Stimulated activated CD4-positive, alpha-beta T cell treated with anti-CD3 and anti-CD28 coated beads, TNF-alpha, amount 100 ng/mL, for 24 hours (primary cell): ENCODE data around the gene SNX27.

Source experiments
- DNase-seq, 3 experiments: peaks; one replicate each; pipeline ENCODE4 v3.0.0-alpha.2; 2020; ENCODE audit warnings: low read depth in 3 of 3

SNX27 gene

DNA sequence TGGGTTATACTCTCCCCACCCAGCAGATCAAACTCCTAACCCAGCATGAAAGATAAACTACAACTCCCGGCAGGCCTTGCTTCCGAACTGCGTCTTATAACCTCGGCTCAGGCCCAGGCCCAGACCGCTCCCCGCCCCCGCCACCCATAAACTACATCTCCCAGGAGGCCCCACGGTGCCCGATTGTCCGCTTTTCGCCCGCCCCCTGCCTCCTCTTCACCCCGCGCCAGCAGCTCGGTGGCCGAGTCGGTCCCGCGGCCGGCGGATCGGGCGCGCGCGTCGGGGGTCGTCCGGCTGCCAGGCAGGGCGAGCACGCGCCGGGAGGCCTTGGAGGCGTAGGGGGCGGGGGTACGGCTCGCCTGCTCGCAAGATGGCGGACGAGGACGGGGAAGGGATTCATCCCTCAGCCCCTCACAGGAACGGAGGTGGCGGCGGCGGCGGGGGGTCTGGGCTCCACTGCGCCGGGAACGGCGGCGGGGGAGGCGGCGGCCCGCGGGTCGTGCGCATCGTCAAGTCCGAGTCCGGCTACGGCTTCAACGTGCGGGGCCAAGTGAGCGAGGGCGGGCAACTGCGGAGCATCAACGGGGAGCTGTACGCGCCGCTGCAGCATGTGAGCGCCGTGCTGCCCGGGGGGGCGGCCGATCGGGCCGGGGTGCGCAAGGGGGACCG is at the start of gene SNX27:
TSS of gene SNX27 (plus strand) at position 219 of the 669 bp plus-strand sequence. CDS start at position 371, 152 bp downstream.
- peak; percentile 70 to 87 (median 85) for DNase-seq

DNA sequence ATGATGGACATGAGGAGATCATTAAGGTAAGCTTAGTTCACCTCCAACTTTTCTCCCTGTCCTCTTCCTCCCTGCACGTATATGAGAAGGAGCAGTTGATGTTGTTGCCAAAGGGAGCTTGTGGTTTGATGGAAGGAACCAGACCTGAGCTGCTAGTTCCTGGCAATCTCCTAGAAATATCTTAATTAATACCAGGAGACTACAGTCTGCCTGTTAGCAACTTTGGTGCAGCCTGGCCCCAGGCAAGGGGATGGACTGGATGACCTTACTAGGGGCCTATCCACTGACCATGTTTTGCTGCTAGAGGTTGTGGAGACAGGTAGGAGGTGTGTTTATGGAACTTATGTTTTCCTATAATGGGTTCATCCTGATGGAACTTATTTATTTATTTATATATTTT is 49.2 kb upstream of the SNX27 start:
- no peak for DNase-seq

GRCh38 chr1:151563376-151563775 is 48.5 kb upstream of the SNX27 start:
- no peak for DNase-seq

DNA sequence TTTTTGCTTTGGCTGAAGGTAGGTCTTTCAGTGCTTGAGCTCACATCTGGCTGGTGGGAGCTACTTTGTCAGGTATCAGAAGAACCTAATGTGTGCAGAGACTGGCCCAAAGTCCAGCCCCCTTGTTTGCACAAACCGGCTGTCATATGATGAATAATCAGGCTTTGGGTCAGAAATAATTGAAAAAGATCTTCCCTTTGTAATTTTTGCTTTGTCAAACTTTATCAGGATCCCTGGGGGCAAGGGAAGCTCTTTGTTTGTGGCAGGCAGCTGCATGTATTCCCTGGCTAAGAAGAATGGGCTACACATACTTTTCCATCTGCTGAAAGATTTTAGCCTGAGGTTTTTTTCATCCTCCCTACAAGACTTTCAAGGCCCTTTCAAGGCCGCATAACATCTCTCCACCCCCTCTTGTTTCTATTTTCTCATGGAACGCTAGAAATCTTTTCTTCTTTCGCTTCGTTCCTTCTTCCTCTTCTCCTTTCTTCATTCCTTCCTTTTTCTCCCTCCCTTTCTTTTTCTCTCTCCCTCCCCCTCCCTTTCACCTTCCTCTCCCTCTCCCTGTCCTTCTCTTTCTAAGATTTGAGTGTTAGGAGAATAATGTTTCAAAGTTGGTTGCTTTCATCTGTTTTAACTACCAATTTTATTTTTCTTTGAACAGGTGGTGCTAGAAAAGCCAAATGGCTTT is 46.2 kb upstream of the SNX27 start:
- DNase-seq, result no peak

- DNase-seq, result no peak
Observed at GRCh38 chr1:151568626-151569088, 43.2 kb upstream of the SNX27 start.

GRCh38 chr1:151570819-151571218 is 41.0 kb upstream of the SNX27 start:
- DNase-seq, result no peak

GRCh38 chr1:151574575-151575529 is 37.0 kb upstream of the SNX27 start:
- peak in 1 of 3 experiments; percentile 14 for DNase-seq

DNA sequence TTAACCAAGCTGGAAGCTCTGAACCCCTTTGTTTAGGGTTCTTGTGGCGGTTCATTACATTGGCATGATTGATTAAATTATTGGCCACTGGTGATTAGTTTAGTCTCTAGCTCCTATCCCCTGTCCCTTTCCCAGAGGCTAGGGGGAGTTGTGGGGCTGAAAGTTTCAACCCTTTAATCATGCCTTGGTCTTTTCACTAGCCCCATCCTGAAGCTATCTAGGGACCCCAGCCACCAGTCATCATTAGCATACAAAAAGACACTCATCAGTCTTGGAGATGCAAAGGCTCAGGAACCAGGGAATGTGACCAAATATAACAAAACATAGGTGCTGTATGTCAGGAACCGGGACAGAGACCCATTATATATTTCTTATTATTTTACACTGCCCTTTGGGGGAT is 34.7 kb upstream of the SNX27 start:
- no peak for DNase-seq

GRCh38 chr1:151578941-151579340 is 32.9 kb upstream of the SNX27 start:
- DNase-seq, result no peak

DNA sequence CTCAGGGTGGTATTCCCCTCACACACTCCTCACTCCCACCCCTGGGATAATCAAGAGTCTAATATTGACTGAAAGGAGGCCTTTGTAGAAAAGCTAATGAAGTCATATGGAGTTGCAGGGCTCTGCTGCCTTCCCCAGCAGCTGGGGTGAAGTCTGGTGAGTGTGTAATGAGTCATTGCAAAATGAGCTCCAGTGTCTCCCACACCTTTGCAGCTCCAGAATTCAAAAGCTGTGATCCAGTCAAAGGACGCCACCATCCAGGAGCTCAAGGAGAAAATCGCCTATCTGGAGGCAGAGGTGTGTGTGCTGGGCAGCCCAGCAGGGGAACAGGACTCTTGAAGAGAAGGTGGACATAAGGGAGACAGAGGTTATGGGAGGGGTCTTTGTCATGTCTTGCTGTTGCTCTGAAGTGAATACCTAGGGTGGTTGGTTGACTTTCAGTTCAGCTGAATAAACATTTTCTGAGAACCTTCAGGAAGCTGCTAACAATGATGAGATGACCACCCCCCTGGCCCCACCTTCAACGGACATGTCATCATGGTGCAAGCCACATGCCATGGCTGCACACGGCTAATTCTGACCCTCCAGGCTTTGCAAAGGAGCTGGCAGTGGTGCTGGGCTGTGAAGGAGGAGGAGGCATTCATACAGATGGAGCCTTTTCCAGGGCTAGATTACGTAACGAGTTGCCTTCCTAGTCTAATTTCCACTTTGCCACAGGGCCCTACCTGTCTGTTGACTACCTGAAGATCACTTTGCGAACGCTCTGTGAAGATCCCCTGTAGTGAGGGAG is 32.2 kb upstream of the SNX27 start:
- DNase-seq, result no peak

GRCh38 chr1:151581451-151581850 is 30.4 kb upstream of the SNX27 start:
- DNase-seq, result no peak

DNA sequence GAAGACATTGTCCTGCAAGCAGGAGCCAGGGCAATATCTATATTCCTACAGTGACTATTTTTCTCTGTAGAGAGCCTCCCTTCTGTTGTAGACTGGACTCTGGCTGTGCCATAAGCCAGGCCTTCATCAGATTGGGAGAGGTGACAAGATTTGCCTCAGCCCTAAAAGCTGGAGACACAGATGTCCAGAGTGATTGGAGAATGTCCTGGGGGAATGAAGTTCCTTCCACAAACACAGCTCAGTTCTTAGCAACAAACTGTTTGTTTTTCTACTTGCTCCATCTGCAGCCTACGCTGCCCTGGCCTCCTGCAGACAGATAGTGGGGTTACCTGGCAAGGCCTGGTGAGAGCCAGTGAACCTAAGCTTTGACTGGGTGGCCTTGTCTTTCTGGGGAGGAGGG is 29.9 kb upstream of the SNX27 start:
- no peak for DNase-seq

DNA sequence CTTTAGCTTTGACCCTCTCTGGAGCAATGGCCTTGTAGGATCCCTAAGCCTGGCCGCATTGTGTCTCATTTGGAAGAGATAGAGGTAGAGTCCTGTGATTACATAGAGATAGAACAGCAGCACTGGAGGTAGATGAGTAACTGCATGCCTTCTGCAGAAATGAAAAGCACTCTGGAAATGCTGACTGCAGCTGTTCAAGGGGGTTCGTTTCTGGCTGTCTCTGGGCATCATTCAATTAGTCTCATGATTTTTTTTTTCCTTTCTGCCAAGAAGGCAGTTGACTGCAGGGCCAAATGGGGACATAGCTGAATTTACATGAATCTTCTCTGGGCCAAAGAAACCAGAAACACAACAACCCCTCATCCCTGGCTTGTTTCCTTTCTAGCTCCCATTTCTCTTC is 28.1 kb upstream of the SNX27 start:
- DNase-seq, result no peak

DNA sequence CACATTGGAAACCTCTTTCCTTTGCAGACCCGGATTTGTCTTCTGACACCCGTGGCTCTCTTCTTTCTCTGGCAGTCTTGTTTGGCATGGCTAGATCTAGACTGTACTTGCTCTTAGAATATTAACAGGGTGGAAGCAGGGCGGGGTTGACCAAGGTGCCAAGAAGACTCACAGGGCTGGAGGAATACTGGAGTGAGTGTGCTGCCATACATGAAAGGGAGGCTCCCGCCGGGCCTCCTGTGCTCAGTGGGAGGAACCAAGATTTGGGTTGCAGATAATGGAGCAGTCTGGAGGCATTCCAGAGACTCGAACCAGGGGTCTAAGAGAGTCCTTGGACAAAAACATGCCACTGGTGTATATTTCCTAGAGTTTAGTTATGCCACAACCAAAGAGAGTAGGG is 27.6 kb upstream of the SNX27 start:
- DNase-seq, result no peak

DNA sequence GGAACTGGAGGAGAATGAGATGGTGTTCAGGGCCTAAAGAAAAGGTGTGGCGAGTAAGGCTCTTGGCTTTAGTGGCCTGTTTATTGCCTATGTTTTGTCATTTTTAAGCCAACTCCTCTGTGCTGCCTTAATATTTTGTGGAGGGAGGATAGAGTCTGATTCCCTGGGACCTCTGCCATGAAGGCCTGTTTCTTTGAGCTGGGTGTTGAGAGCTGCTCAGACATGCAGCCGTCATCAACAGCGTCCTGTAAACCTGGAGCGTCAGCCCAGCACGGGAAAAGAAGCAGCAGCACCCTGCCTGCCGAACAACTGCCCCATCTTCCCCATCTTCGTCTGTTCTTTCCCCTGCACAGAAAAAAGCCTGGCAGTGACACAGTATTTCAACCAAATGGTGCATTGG is 27.1 kb upstream of the SNX27 start:
- DNase-seq, result no peak

- no peak for DNase-seq
Observed at GRCh38 chr1:151585622-151586021, 26.2 kb upstream of the SNX27 start.

GRCh38 chr1:151590961-151591360 is 20.9 kb upstream of the SNX27 start:
- DNase-seq, result no peak

GRCh38 chr1:151593730-151594129 is 18.1 kb upstream of the SNX27 start:
- no peak for DNase-seq

DNA sequence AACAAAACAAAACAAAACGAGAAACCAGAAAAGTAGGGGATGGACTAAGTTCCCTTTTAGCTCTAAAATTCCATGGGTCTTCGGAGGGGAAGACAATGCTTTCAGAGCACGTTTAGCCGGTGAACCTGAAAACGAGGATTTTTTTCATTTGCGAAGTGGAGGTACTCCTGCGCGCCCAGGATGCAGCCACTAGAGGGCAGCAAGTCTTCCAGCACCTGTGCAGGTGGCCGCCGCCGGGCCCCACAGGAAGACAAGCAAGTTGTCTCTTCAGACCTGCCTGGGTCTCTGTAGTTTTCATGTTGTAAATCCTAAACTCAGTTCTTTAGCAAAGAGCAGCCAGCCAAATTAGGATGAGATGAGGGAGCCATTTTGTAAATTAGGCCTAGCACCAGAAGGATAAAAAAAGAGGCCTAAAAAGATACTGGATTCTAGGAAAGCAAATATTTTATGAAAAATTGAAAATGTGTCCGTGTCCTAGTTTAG is 17.7 kb upstream of the SNX27 start:
- DNase-seq, result peak; percentile 65 to 83 (median 76)

DNA sequence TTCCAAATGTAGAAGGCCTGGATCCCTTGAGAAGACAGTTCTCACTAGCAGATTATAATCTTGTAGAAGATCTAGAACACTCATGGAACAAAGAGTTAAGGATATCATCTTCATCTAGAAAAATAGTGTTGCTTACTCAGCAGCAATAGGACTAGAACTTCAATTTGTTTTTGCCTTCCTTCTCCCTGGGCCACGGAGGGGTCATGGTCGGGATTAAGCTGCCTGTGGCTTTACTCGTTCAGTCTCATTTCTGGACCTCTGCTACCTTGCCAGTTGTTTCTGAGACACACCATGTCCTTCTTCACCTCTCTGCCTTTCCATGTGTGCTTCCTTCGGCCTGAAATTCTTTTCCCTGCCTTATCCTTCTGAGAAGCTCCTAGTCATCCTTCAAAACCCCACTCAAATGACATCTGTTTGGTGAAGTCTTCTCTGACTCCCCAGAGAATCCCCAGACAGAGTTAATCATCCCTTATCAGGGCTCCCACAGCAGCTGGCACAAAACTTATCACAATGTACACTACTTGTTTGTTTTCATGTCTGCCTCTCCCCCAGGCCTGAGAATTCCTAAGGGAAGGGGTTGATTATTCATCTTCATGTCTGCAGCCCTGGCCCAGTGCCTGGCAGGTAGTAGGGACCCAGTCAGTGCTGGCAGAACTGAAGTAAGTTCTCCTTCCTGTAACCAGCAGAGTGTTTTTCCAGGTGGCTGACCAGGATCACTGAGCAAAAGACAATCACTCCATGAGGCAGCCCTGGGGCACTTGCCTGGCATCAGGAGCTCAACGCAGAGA is 15.5 kb upstream of the SNX27 start:
- no peak for DNase-seq
